ENCODE measurements around the gene DAGLA.

Gene DAGLA

GRCh38 chr11:61706452-61707400, 26.5 kb downstream of the DAGLA start:
- TF ChIP-seq, protein P1, sequence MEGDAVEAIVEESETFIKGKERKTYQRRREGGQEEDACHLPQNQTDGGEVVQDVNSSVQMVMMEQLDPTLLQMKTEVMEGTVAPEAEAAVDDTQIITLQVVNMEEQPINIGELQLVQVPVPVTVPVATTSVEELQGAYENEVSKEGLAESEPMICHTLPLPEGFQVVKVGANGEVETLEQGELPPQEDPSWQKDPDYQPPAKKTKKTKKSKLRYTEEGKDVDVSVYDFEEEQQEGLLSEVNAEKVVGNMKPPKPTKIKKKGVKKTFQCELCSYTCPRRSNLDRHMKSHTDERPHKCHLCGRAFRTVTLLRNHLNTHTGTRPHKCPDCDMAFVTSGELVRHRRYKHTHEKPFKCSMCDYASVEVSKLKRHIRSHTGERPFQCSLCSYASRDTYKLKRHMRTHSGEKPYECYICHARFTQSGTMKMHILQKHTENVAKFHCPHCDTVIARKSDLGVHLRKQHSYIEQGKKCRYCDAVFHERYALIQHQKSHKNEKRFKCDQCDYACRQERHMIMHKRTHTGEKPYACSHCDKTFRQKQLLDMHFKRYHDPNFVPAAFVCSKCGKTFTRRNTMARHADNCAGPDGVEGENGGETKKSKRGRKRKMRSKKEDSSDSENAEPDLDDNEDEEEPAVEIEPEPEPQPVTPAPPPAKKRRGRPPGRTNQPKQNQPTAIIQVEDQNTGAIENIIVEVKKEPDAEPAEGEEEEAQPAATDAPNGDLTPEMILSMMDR (IDR thresholded peaks at IDR 0.05; ENCODE audit: low read depth, low read length) = no peak
- H3K4me3 ChIP-seq (ENCODE audit: low read depth, low read length) = no peak overlapping the region

DNA sequence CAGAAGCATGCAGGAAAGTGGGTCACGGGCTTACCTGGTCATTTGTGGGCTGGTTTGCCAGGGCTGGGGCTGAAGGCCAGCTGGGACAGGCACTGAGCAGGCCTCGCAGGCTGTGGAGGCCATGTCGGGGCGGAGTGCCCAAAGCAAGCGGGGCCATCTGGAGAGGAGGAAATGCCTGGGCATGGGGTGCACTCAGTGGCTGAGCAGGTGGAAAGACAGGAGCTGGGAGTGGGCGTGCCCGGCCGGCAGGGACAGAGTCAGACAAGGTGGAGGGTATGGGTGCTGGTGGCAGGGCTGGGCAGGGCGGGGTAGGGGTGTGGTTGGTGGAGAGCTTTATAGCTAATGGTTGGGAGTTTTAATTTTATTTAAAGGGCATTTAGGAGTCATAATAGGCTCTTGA, 27.4 kb downstream of the DAGLA start:
- TF ChIP-seq, protein P1 (IDR thresholded peaks at IDR 0.05; ENCODE audit: low read depth, low read length) = no peak
- no peak overlapping the region for H3K4me3 ChIP-seq (ENCODE audit: low read depth, low read length)

DNA sequence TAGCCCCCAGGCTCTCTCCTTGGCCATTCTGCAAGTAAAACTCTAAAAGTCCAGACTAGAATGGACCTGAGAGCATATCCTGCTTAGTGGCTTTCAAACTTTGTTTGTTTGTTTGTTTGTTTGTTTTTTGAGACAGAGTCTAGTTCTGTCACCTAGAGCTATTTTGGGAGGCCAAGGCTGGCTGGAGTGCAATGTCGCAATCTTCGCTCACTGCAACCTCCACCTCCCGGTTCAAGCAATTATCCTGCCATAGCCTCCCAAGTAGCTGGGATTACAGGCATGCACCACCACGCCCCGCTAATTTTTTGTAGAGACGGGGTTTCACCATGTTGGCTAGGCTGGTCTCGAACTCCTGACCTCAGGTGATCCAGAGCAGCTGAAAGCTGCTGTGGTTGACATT, 28.9 kb downstream of the DAGLA start:
- TF ChIP-seq, protein P1 (IDR thresholded peaks at IDR 0.05; ENCODE audit: low read depth, low read length) = no peak
- no peak overlapping the region for H3K4me3 ChIP-seq (ENCODE audit: low read depth, low read length)

- TF ChIP-seq, protein P1 (IDR thresholded peaks at IDR 0.05; ENCODE audit: low read depth, low read length) = no peak
- no peak overlapping the region for H3K4me3 ChIP-seq (ENCODE audit: low read depth, low read length)
These were observed 29.4 kb downstream of the DAGLA start for GRCh38 chr11:61709572-61709971.

GRCh38 chr11:61710019-61710418, 29.8 kb downstream of the DAGLA start:
- H3K4me3 ChIP-seq (ENCODE audit: low read depth, low read length) = no peak overlapping the region
- TF ChIP-seq, protein P1 (IDR thresholded peaks at IDR 0.05; ENCODE audit: low read depth, low read length) = no peak

DNA sequence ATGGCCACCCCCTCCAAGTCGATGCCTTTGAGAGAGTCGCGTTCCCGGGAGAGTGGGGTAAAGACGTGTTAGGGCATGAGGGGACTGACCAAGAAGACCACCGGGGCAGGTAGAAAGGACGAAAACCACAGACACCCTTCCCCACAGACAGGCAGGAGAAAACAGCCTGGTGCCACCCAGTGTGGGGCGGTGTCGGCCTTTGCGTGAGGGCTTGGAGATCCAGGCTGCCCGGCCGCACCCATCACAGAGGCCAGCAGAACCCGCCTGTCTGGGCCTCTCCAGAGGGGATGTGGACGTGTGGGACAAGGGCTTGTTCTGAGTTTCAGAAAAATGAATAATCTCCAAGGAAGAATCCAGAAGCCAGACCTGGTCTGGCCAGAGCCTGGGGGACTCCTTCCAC, 30.8 kb downstream of the DAGLA start:
- TF ChIP-seq, protein P1 (IDR thresholded peaks at IDR 0.05; ENCODE audit: low read depth, low read length) = no peak

GRCh38 chr11:61711498-61711897, 31.3 kb downstream of the DAGLA start:
- no peak overlapping the region for H3K4me3 ChIP-seq (ENCODE audit: low read depth, low read length)
- TF ChIP-seq, protein P1 (IDR thresholded peaks at IDR 0.05; ENCODE audit: low read depth, low read length) = no peak

More for the DNA sequence above, 30.8 kb downstream of the DAGLA start:
- H3K4me3 ChIP-seq (ENCODE audit: low read depth, low read length) = no peak overlapping the region

All from WI38 (cell line).